Left lung (tissue), 10 donors: Measurements from ENCODE around the gene FAM181A. TPM values are rescaled to one million over a fixed set of nuclear protein-coding genes. Genes with fewer than 3 reads are reported as not detected.

ENCODE experiments used
- ATAC-seq: fragments of 200-7000 bp; cut with Tn5 transposase; one replicate; pipeline ENCODE4 v1.9.1; 2020; ENCODE audit warnings: moderate library complexity
- DNase-seq, 4 donors: peaks; one replicate each; pipeline ENCODE4 v3.0.0-alpha.2; 2013 to 2020
- H3K27ac ChIP-seq, 2 donors: fragments of 200-600 bp; sonication (generic) in 1 of 2; one replicate each; pipeline versions ENCODE4 v1.5.0 to v1.8.0; 2020 to 2021
- H3K27me3 ChIP-seq, 2 donors: fragments of 200-600 bp; sonication (generic) in 1 of 2; one replicate each; pipeline versions ENCODE4 v1.5.0 to v1.8.0; 2020 to 2021
- H3K36me3 ChIP-seq, 2 donors: fragments of 200-600 bp; sonication (generic) in 1 of 2; one replicate each; pipeline versions ENCODE4 v1.5.0 to v1.8.0; 2020 to 2021
- H3K4me1 ChIP-seq, 2 donors: fragments of 200-600 bp; one replicate each; pipeline ENCODE4 v1.8.0; 2021
- H3K4me3 ChIP-seq, 2 donors: fragments of 200-600 bp; sonication (generic) in 1 of 2; one replicate each; pipeline versions ENCODE4 v1.5.0 to v1.8.0; 2020 to 2021; ENCODE audit warnings: mild to moderate bottlenecking in 1 of 2
- H3K9me3 ChIP-seq, 2 donors: fragments of 200-600 bp; sonication (generic) in 1 of 2; one replicate each; pipeline versions ENCODE4 v1.5.0 to v1.8.0; 2020 to 2021
- intact Hi-C, 2 donors: fragments of 100-400 bp; cut with DNase I; formaldehyde crosslinking; loops; one replicate each; pipeline versions ENCODE4 v1.11.2 to v1.14.2; 2022
- polyA plus RNA-seq, 6 donors: library from polyadenylated mRNA; unstranded; fragments of 120-200 nt; gene quantifications; one replicate each; pipeline ENCODE4 v1.2.1, GENCODE V29; 2013; ENCODE audit not compliant: insufficient read length in 6 of 6
- total RNA-seq, 2 donors: library from RNA; stranded (reverse); fragmentation: NEBNext Ultra II Directional; extraction: Animal tissue kit (Norgen Biotek cat#: 25700); gene quantifications; one replicate each; pipeline ENCODE4 v1.2.1, GENCODE V29; 2021
- TF ChIP-seq, protein P1 (sequence below), 2 donors: fragments of 200-600 bp; sonication (generic) in 1 of 2; IDR thresholded peaks; one replicate each; pipeline versions ENCODE4 v1.5.0 to v1.8.0; 2021; ENCODE audit warnings: antibody characterized with exemption in 2 of 2
- donor health status: DM: no; HTN: yes; CAD: no.
- donor health status: DM: no; HTN: no; CAD: no.

Gene FAM181A
- total and polyA plus RNA-seq, 8 donors, result 0.10 to 1.1 (median 0.37) TPM; not detected in 2

DNA sequence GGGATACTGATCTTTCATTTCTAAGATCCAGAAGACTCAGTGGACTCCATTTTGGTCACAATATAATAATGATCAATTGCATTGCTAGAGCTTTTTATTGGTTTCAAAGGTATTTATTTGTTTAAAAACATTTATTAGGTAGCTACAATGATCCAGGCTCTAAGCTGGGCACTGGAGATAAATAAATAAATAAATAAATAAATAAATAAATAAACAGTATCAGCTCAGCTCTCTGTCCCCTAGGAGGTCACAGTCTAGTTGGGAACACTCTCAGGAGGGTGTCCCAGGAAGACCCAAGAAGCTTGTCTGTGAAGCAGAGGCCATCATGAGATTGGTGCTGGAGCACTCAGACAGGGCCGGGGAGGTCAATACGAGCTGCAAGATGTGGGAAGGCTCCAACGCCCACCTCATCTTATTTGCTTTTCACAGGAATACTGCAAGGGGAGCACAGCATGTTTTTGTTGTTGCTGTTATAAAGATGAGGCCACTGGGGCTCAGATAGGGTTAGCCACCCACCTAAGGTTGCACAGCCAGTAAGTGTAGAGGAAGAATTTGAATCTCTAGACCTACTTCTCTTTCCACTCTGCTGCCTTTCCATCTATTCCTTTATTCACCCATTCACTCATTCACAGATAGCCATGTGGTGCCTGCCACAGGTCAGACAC is 33.8 kb downstream of the FAM181A start:
- Histone ChIP-seq H3K9me3 (no peaks in the 10 kb centered on the region), H3K27ac (no peak overlapping the region), H3K4me3 (no peak overlapping the region), H3K4me1 (peaks cover 9 to 44% of the 10 kb centered on the region in 2 donors), H3K36me3 (no peaks in the 10 kb centered on the region), H3K27me3 (no peaks in the 10 kb centered on the region)
- intact Hi-C loops, result no loop called here
- ATAC-seq, result no peak
- DNase-seq, result no peak
- TF ChIP-seq, protein P1, sequence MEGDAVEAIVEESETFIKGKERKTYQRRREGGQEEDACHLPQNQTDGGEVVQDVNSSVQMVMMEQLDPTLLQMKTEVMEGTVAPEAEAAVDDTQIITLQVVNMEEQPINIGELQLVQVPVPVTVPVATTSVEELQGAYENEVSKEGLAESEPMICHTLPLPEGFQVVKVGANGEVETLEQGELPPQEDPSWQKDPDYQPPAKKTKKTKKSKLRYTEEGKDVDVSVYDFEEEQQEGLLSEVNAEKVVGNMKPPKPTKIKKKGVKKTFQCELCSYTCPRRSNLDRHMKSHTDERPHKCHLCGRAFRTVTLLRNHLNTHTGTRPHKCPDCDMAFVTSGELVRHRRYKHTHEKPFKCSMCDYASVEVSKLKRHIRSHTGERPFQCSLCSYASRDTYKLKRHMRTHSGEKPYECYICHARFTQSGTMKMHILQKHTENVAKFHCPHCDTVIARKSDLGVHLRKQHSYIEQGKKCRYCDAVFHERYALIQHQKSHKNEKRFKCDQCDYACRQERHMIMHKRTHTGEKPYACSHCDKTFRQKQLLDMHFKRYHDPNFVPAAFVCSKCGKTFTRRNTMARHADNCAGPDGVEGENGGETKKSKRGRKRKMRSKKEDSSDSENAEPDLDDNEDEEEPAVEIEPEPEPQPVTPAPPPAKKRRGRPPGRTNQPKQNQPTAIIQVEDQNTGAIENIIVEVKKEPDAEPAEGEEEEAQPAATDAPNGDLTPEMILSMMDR (IDR thresholded peaks at IDR 0.05), result no peak

DNA sequence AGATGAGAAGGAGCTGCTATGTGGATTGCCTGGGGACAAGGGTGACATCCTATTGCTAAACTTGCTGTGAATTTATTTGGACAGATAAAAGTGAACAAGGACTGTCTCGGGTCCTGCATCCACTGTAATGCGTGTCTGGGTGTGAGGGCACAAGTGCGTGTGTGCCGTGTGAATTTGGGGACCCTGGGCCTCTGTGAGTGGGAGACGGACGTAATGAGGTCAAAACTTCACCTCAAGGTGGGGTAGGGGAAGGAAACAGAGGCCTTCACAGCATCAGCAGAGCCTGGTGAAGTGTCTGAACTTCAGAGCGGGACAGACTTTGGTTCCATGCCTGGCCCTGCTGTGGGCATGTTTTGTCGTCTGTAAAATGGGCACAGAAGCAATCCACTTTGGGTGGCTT is 34.5 kb downstream of the FAM181A start:
- H3K4me1 ChIP-seq, result peaks cover 12 to 37% of the 10 kb centered on the region in 2 donors
- DNase-seq, result no peak
- ATAC-seq, result no peak
- intact Hi-C loops, result no loop called here
- no peak overlapping the region for H3K4me3 ChIP-seq
- H3K36me3 ChIP-seq, result no peaks in the 10 kb centered on the region
- no peaks in the 10 kb centered on the region for H3K9me3 ChIP-seq
- TF ChIP-seq, protein P1 (IDR thresholded peaks at IDR 0.05), result no peak
- H3K27me3 ChIP-seq, result no peaks in the 10 kb centered on the region
- H3K27ac ChIP-seq, result no peak overlapping the region

DNA sequence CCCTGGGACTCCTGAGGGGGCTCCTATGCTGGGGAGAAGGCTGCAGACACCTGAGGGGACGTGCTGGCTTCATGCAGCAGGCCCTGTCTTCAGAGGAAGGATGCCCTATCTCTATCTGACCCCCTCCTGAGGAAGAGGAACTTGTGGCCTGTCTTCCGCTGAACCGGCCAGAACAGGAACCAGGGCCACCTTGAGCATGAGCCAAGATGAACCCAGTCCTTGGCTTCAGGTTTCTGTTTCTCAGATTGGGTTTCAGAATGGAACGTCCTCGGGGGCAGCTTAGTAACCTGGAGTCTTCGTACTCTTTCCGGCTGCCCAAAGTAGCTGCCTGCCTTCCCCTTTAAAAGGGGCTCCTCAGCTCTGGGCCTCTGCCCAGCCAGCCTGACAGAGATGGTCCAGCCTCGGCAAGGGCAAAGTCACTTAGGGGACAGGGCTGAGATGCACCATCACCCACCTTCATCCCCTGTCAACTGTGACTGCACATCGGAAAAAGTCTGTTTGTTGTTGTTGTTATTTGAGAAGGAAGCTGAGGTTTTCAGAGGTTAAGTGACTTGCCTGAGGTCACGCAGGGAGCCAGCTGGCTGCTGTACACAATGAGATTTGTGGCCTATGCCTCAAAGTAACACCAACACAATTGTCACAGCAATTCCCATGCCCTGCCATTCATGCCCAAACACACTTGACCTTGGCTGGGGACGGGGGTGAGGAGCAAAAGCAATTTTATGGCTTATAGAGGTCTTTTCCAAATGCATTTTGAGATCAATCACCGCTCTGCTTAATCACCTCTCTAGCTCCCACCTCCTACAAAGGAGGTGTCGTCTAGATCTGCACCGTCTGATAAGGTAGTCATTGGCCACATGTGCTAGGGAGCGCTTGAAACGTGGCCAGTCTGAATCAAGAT is 35.8 kb downstream of the FAM181A start:
- DNase-seq (peak in 1 of 4 donors; percentile 70), ATAC-seq (peak; percentile 17)
- Histone ChIP-seq H3K9me3 (no peaks in the 10 kb centered on the region), H3K4me3 (no peak overlapping the region), H3K27ac (peak overlapping the region in 1 of 2 donors; percentile 41), H3K27me3 (no peaks in the 10 kb centered on the region), H3K36me3 (no peaks in the 10 kb centered on the region), H3K4me1 (peaks cover 12 to 37% of the 10 kb centered on the region in 2 donors)
- intact Hi-C loops, result no loop called here
- TF ChIP-seq, protein P1 (IDR thresholded peaks at IDR 0.05), result no peak

DNA sequence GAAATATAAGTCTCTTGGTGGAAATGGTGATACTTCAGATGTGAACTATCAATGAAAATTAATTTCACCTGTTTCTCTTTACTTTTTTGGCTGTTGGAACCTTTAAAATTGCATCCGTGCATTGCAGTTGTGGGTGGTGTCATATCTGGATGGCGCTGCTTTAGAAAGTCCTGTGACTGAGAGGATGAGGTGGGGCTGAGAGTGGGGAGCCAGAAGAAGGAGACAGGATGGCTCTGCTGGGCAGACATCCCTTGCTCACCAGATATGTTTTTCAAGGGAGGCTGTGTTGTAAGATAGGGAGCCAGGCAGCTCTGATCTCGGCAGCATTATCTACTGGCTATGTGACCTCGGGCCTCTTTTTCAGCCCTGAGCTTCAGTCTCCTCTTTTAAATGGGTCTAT is 36.5 kb downstream of the FAM181A start:
- H3K36me3 ChIP-seq, result no peaks in the 10 kb centered on the region
- peak overlapping the region in 1 of 2 donors; percentile 41 for H3K27ac ChIP-seq
- H3K4me1 ChIP-seq, result peaks cover 12 to 37% of the 10 kb centered on the region in 2 donors
- intact Hi-C loops, result no loop called here
- no peaks in the 10 kb centered on the region for H3K27me3 ChIP-seq
- TF ChIP-seq, protein P1 (IDR thresholded peaks at IDR 0.05), result no peak
- DNase-seq (no peak), ATAC-seq (no peak)
- H3K4me3 ChIP-seq, result no peak overlapping the region
- H3K9me3 ChIP-seq, result no peaks in the 10 kb centered on the region

DNA sequence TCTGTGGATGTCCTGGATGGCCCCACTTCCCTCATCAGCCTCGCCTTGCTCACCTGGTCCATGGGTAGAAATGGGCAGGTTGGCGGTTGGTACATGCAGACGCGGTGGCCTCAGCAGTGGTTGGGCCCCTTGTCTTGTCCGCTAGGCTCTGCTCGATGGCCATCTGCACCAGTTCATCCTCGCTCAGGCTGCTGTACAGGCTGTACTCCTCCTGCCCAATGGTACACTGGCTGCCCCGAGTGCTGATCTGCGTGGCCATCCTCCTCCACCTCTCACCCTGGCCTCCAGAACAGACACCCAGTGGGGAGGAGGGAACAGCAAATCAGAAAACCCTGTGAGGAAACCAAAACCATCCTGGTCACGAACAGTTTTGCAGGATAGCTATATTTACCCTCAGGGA is 37.1 kb downstream of the FAM181A start:
- H3K4me1 ChIP-seq, result peaks cover 8 to 31% of the 10 kb centered on the region in 2 donors
- no peak overlapping the region for H3K4me3 ChIP-seq
- intact Hi-C loops, result no loop called here
- no peaks in the 10 kb centered on the region for H3K9me3 ChIP-seq
- ATAC-seq (no peak), DNase-seq (no peak)
- H3K36me3 ChIP-seq, result no peaks in the 10 kb centered on the region
- H3K27ac ChIP-seq, result no peak overlapping the region
- TF ChIP-seq, protein P1 (IDR thresholded peaks at IDR 0.05), result no peak
- H3K27me3 ChIP-seq, result no peaks in the 10 kb centered on the region
